HG03108 (cell line): ENCODE results near the gene SLC19A3.
"Not testable (repeated sequence)": the region's sequence is repeated elsewhere in the genome, so short reads cannot be mapped to it uniquely, and the experiment has no call there.

Experiments used
- ATAC-seq: cut with Tn5 transposase; IDR thresholded peaks from one replicate; pipeline ENCODE4 v1.9.1; 2021; ENCODE audit warnings: moderate library complexity; ENCODE audit not compliant: unreplicated experiment

Gene SLC19A3

GRCh38 chr2:227717687-227718567 lies at the start of gene SLC19A3:
SLC19A3 (minus strand) TSS chr2:227718028; CDS start chr2:227702318, 15,710 bp downstream.
- no peak for ATAC-seq

DNA sequence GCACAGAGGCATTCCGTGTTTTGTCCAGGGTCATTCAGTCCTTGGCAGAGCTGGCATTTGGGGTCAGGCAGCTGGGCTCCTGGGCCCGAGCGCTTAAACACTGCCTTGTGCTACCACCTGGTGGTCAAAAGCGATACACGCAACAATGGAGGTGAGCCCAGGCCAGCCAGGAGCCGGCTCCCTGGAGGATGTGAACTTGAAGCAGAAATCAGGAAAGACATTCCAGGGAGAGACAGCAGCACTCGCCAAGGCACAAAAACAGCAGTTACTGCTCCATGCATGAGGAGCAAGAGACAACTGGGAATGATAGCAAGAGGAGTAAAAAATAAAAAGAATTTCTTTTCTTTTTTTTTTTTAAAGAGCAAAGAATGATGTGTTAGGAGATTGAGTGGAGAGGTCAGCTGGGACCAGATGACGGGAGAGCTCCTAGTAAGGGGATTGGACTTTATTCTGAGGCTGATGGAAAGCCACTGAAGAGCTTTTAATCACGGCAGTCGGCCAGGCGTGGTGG lies 48.6 kb upstream of the SLC19A3 start:
- ATAC-seq = peak; percentile 97

- ATAC-seq = no peak
Observed at GRCh38 chr2:227765788-227766372, 48.1 kb upstream of the SLC19A3 start.

DNA sequence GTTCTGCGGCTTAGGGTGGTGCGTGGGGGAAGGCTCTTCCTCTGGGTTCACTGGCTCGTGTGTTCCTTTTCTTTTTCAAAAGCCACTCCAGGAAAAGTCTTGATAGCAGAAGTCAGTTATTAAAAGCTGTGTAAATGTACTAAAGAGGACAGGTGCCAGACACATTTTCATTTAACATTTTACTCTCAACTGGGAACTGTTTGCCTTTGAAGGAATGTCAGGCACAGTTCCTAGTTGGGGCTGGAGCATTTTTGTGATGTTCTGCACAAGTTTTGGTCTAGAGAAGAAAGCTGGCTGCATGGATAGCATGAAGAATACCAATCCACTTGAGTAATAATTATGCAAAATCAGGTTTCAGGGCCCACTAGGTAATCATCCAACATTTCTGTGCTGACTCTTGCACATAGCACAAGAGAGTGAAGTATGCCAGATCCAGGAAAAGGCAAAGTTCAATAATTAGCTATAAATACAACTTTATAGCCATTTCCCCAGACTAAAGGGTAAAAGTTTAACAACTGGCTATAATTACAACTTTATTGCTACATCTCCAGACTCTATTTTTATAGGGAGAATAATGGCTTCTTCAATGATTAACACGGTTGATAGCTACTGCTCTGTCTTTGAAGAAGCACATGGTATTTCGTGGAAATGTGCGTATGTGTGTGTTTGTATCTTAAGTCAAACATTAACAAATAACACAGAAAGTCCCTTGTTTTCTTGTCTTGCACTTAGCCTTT lies 44.1 kb upstream of the SLC19A3 start:
- ATAC-seq = no peak

DNA sequence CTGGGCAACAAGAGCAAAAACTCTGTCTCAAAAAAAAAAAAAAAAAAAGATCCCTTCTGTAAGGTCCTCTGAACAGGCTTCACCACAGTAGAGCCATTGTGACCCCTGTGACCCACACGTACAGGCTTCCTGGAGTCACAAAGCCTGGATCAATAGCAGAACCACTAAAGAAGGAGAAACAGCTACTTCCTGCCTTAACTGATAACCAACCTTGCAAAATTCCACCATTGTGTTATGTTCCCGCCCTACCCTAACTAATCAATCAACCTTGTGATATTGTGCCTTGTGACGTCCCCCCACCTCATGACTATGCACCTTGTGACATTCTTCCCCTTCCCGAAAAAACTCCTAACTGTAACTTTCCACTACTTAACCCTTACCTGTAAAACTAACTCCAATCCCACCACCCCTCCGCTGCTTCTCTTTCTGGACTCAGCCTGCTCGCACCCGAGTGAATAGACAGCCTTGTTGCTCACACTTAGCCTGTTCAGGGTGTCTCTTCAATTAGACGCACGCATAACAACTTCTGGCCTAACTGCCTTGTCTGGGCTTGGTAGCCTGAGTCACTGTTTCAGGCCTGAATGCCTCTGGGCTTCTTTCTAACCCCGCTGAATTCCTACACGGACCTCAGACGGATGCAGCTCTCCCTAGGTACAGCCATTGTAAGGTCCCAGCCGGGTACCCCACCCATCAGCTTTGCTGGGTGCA lies 41.7 kb upstream of the SLC19A3 start:
- ATAC-seq = no peak

DNA sequence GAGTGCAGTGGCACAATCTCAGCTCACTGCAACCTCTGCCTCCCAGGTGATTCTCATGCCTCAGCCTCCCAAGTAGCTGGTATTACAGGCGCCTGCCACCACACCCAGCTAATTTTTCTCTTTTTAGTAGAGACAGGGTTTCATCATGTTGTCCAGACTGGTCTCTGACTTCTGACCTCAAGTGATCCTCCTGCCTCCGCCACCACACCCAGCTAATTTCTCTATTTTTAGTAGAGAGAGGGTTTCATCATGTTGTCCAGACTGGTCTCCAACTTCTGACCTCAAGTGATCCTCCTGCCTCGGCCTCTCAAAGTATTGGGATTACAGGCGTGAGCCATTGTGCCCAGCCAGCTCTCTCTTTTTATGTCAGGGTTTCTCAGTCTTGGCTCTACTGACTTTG lies 38.4 kb upstream of the SLC19A3 start:
- ATAC-seq = not testable (repeated sequence)

GRCh38 chr2:227748079-227748478 lies 30.3 kb upstream of the SLC19A3 start:
- no peak for ATAC-seq

DNA sequence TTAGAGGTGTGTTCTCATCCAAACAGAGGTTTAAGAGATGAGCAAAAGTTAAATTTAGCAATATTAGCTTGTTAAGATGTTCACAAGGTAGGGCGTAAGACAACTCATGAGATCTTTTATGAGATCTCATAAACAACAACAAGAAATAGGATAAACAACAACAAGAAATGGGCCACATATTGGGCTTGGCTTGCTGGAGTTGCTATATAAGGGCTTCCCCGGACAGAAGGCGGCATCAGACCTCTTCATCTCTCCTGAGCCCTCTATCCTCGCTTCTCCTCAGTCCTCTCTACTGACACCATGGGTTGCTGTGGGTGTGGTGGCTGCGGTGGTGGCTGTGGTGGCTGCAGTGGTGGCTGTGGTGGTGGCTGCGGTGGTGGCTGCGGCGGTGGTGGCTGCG lies 27.8 kb upstream of the SLC19A3 start, which contains the start of gene SCYGR8:
SCYGR8 (plus strand) TSS at position 301 of the 400 bp plus-strand sequence; CDS start at position 301, 0 bp downstream.
- ATAC-seq = no peak

DNA sequence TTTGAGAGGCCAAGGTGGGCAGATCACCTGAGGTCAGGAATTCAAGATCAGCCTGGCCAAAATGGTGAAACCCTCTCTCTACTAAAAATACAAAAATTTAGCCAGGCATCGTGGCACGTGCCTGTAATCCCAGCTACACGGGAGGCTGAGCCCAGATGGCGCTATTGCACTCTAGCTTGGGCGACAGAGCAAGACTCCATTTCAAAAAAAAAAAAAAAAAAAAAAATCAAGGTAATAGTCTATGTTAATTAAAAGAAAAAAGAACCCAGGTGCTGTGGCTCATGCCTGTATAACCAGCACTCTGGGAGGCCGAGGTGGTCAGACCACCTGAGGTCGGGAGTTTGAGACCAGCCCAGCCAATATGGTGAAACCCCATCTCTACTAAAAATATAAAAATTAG lies 22.9 kb upstream of the SLC19A3 start:
- not testable (repeated sequence) for ATAC-seq

DNA sequence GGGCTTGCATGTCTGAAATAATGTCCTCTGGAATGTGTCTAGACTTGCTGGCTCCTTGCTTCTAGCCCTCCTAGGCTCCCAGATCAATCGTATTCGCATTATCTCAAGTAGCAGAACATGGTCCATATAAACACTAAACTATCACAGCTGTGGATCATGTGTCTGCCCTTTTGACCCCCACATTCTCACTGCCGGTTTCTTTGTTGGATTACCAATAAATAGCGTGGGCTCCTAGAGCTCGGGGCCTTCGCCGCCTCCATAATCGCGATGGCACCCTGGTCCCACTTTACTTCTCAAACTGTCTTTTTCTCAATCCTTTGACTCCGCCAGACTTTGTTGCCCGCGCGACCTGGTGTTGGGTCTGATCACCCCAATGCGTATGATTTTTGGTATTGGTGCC lies 21.5 kb upstream of the SLC19A3 start:
- ATAC-seq = no peak

- no peak for ATAC-seq
Observed at GRCh38 chr2:227728035-227728434, 10.2 kb upstream of the SLC19A3 start, which contains the start of gene SCYGR7. SCYGR7 (plus strand) TSS chr2:227728335; CDS start chr2:227728335, 0 bp downstream.

- ATAC-seq = no peak
Observed at GRCh38 chr2:227724394-227725039, 6.7 kb upstream of the SLC19A3 start, which contains the start of gene SCYGR6. SCYGR6 (minus strand) TSS chr2:227724757; CDS start chr2:227724757, 0 bp downstream.

DNA sequence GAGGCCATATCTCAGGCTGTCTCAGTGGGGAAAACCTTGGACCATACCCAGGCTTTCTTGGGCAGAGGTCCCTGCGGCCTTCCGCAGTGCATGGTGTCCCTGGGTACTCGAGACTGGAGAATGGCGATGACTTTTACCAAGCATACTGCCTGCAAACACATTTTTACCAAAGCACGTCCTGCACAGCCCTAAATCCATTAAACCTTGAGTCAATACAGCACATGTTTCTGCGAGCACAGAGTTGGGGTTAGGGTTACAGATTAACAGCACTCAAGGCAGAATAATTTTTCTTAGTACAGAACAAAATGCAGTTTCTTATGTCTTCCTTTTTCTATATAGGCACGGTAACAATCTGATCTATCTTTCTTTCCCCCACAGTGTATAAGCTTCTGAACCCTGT lies 5.0 kb upstream of the SLC19A3 start:
- not testable (repeated sequence) for ATAC-seq

DNA sequence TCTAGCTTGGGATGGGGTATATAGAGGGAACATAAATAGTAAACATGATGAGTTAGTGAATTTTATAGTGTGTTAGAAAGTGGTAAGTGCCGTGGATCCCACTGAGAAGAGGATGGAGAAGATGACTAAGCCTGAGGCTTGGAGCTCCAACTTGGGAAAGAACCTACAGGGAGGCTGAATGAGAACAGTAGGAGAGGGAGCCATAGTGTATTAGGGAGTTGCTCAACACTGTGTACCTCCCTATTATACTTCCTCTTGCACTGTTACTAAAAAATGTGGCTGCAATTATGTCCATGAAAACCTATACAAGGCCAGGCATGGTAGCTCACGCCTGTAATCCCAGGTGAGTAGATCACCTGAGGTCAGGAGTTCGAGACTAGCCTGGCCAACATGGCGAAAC lies 2.9 kb upstream of the SLC19A3 start:
- ATAC-seq = no peak

- no peak for ATAC-seq
Observed at GRCh38 chr2:227719641-227720040, 1.8 kb upstream of the SLC19A3 start.

GRCh38 chr2:227716501-227716900 lies 1.3 kb downstream of the SLC19A3 start:
- ATAC-seq = no peak

- no peak for ATAC-seq
Observed at GRCh38 chr2:227713291-227713690, 4.5 kb downstream of the SLC19A3 start.

DNA sequence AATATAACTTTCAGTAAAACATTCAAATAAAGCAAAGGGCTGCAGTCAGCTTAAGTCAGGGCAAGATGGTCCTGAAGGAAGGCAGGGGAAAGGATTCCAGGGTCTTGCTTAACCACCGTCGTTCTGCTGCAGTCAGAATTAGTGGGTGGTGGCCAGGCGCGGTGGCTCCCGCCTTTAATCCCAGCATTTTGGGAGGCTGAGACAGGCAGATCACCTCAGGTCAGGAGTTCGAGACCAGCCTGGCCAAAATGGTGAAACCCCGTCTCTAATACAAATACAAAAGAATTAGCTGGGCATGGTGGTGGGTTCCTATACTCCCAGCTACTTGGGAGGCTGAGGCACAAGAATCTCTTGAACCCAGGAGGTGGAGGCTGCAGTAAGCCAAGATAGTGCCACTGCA lies 6.8 kb downstream of the SLC19A3 start:
- no peak for ATAC-seq

DNA sequence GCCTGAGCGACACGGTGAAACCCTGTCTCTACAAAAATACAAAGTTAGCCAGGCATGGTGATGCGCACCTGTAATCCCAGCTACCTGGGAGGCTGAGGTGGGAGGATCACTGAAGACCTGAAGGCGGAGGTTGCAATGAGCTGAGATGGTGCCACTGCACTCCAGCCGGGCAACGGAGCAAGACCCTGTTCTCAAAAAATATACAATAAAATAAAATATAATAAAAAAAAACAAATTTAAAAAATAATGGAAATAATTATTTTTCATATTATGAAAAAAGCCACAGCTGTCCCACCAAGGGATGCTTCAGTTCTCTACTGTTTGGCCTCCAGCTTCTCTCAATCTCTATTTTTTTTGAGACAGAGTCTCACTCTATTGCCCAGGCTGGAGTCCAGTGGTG lies 10.4 kb downstream of the SLC19A3 start:
- ATAC-seq = no peak

- ATAC-seq = no peak
Observed at GRCh38 chr2:227706859-227707258, 11.0 kb downstream of the SLC19A3 start.
